IMR-90 (cell line): Measurements from ENCODE around the gene CFAP52.

Experiments used
- BHLHE40 ChIP-seq: fragments of 150-350 bp; IDR thresholded peaks from 2 replicates; pipeline ENCODE4 v1.6.1; 2016; ENCODE audit warnings: mild to moderate bottlenecking, low read depth, low read length
- CEBPB ChIP-seq: IDR thresholded peaks from 2 replicates; pipeline ENCODE4 v1.6.1; 2012; ENCODE audit warnings: low read depth, low read length, improper control_type of control experiment
- CHD1 ChIP-seq: IDR thresholded peaks from 2 replicates; pipeline ENCODE4 v1.6.1; 2012; ENCODE audit warnings: low read depth, low read length, improper control_type of control experiment
- CTCF ChIP-seq: conservative IDR thresholded peaks from 2 replicates; pipeline ENCODE4 v1.5.1; 2012; ENCODE audit warnings: mild to moderate bottlenecking, low read depth, low read length, improper control_type of control experiment
- FOS ChIP-seq: fragments of 150-350 bp; IDR thresholded peaks from 2 replicates; pipeline ENCODE4 v1.6.1; 2016; ENCODE audit warnings: low read depth, low read length
- MAFK ChIP-seq: IDR thresholded peaks from 2 replicates; pipeline ENCODE4 v1.6.1; 2012; ENCODE audit warnings: low read depth, low read length, improper control_type of control experiment
- MXI1 ChIP-seq: IDR thresholded peaks from 2 replicates; pipeline ENCODE4 v1.6.1; 2012; ENCODE audit warnings: low read depth, mild to moderate bottlenecking, low read length, moderate library complexity, borderline replicate concordance
- POLR2A ChIP-seq: IDR thresholded peaks from 2 replicates; pipeline ENCODE4 v1.6.1; 2012; ENCODE audit warnings: mild to moderate bottlenecking, low read depth, low read length
- RFX5 ChIP-seq: IDR thresholded peaks from 2 replicates; pipeline ENCODE4 v1.8.0; 2012; ENCODE audit warnings: low read depth, mild to moderate bottlenecking, low read length, moderate library complexity
- SMC3 ChIP-seq: fragments of 150-350 bp; IDR thresholded peaks from 2 replicates; pipeline ENCODE4 v1.6.1; 2016; ENCODE audit warnings: low read depth, mild to moderate bottlenecking, antibody characterized with exemption, low read length, moderate library complexity

- TF ChIP-seq CTCF = no peak
- TF ChIP-seq POLR2A = no peak
- TF ChIP-seq BHLHE40 = no peak
- TF ChIP-seq CHD1 = no peak
- TF ChIP-seq CEBPB = no peak
- TF ChIP-seq SMC3 = no peak
- TF ChIP-seq MXI1 = no peak
- TF ChIP-seq RFX5 = no peak
- TF ChIP-seq FOS = no peak
- no peak for TF ChIP-seq MAFK
These were observed 95.1 kb downstream of the CFAP52 start for GRCh38 chr17:9671559-9671958.
